Inflammatory macrophage (primary cell): ENCODE data around the gene KLF18.
"Not testable (repeated sequence)": the region's sequence is repeated elsewhere in the genome, so short reads cannot be mapped to it uniquely, and the experiment has no call there.

Experiments
- DNase-seq, 2 donors: peaks; one replicate each; pipeline ENCODE4 v3.0.0-alpha.2; 2020 to 2022

The KLF18 gene

GRCh38 chr1:44119525-44119924 is 21.9 kb downstream of the KLF18 start:
- no peak for DNase-seq

DNA sequence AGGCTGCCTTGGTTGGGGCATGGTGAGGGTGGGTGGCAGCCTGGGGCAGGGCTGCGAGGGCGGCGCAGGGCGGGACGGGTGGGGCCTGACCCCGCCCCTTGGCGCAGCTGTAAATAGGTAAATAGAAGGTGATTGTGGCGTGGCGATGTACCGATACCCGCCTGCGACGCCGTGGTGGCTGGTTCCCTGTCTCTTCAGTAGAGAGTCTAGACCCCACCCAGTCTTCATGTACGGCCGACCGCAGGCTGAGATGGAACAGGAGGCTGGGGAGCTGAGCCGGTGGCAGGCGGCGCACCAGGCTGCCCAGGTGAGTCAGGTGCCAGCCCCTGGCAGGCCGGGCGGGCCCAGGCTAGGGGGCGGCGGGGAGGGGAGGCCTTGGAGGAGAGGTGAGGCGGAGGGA is 22.7 kb downstream of the KLF18 start, which contains the start of gene KLF17:
Gene KLF17 (plus strand): TSS at position 140 of the 400 bp plus-strand sequence. CDS start 87 bp downstream, at position 227.
- DNase-seq = no peak

DNA sequence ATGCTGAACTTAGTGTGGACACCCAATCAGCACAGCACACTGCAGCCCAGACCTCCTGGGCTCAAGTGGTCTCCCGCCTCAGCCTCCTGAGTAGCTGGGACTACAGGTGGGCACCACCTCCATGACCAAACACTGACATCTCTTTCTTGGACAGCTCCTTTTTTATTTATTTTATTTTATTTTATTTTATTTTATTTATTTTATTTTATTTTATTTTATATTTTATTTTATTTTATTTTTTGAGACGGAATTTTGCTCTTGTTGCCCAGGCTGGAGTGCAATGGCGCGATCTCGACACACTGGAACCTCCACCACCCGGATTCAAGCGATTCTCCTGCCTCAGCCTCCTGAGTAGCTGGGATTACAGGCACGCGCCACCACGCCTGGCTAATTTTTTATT is 24.2 kb downstream of the KLF18 start:
- DNase-seq = not testable (repeated sequence)

DNA sequence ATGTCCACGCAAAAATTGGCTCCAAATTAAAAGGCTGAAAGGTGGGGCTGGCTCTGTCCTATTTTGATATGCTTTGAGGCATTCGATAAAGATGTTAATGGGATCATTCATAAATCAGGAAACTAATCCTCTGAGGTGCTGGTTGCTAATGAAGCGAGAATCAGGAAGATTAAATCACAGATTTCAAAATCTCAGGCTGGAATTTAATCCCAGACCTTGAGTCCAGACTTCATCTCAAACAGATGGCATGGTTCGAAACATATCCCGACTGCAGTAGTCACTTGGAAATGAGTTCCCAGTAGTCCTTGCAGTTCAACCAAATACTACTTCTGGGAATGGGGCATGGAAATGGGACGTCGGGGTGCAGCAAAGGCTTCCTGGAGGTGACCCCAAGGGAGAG is 27.3 kb downstream of the KLF18 start:
- no peak for DNase-seq

DNA sequence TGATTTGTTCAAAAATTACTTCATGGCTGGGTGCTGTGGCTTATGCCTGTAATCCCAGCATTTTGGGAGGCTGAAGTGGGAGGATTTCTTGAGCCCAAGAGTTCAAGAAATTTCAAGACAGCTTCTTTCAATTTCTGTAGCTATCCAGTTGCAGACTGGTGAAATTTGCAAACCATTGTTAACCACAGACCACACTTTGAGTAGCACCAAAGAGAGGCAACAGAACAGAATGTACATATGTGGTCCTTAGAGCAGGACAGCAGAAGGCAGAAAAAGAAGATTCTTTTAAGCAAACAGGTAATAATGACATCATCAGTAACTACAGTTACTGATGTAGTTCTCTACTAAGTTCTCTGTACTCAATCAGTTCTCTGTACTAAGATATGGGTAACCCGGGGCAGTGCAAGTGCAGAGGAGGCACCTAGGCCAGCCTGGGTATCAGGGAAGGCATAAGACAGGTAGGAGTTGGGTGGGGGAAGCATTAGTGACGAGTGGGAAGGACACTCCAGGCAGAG is 28.3 kb downstream of the KLF18 start:
- DNase-seq = no peak

DNA sequence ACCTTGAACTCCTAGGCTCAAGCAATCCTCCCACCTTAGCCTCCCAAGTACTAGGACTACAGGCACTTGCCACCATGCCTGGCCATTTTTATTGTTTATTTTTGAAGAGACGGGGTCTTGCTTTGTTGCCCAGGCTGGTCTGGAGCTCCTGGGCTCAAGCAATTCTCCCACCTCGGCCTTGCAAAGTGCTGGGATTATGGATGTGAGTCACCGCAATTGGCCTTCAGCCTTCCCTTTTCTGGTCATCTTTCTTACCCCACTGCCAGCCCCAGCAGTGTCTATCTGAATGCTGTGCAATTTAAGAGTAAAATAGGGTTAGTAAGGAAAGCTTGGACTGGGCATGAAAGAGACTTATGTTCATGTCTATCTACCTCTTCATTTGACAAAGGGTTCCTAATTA is 28.9 kb downstream of the KLF18 start:
- DNase-seq = no peak

DNA sequence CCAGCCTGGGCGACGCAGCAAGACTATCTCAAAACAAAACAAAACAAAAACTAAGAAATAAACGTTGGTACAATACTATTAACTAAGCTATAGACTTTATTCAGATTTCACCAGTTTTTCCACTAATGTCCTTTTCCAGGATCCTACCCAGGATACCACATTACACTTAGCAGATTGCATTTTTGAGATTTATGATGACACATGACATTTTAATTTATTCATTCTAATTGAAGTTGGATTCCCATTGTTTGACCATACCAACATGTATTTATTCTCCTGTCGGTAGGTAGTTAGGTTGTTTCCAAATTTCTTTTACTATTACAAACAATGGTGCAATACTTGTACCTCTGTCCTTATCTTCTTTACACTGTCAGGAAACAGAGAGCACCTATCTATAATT is 29.6 kb downstream of the KLF18 start:
- no peak for DNase-seq

GRCh38 chr1:44110916-44111315 is 30.5 kb downstream of the KLF18 start:
- no peak for DNase-seq

- DNase-seq = no peak
Observed at GRCh38 chr1:44108971-44109370, 32.5 kb downstream of the KLF18 start.

DNA sequence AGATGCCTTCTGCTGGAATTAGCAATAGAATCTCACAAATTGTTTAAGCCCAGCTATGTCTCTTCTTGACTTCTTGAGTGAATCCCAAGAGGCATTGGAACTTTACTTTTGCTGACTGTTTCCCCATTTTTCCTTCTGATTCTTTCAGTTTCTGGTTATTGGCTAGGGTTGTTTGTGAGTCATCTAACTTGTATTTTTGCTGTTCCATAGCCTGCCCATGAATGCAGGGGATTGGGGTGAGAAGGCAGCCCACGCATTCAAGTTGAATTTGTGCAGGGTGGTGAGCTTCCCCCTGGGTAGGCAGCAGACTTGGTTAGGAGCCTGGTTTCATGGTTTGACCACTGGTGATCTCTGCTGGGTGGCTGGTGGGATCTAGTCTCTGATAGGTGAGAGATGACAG is 33.2 kb downstream of the KLF18 start:
- no peak for DNase-seq

DNA sequence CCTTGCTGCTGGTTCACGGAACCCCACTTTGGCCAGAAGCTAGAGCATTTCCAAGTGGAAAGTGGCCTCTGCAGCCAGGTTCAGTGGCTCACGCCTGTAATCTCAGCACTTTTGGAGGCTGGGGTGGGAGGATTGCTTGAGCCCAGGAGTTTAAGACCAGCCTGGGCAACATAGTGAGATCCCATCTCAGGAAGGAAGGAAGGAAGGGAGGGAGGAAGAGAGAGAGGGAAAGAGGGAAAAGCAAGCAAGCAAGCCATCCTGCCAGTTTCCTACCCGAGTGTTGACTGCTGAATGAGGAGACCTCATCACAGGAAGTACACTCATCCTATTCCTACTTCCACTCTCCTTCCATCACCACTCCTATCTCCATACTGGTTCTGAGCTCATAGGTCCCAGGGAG is 35.6 kb downstream of the KLF18 start:
- DNase-seq = no peak

- no peak for DNase-seq
Observed at GRCh38 chr1:44103270-44104131, 37.9 kb downstream of the KLF18 start.

- DNase-seq = no peak
Observed at GRCh38 chr1:44101328-44101727, 40.1 kb downstream of the KLF18 start.

DNA sequence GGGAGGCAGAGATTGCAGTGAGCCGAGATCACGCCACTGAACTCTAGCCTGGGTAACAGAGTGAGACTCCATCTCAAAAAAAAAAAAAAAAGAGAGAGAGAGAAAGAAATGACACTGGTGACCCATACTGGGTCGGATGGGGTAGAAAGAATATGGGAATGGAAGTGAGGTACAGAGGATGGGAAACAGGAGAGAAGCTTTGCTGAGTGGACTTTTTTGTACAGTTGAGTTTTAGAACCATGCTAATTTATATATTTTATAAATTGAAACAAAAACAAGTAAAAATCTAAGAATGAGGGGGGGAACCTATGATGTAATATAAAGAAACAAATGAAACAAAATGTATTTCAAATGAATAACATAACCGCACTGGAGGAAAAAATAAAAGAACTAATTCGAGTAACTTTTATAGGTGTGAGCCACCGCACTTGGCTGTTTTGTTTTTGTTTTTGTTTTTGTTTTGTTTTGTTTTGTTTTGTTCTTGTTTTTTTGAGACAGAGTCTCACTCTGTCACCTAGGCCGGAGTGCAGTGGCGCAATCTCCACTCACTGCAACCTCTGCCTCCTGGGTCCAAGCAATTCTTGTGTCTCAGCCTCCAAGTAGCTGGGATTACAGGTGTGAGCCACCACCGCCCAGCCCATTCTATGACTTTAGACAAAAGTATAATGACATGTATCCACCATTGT is 41.1 kb downstream of the KLF18 start:
- no peak for DNase-seq

- DNase-seq = no peak
Observed at GRCh38 chr1:44094047-44094446, 47.4 kb downstream of the KLF18 start.

- DNase-seq = no peak
Observed at GRCh38 chr1:44090429-44091252, 50.8 kb downstream of the KLF18 start.

GRCh38 chr1:44089371-44090048 is 51.9 kb downstream of the KLF18 start:
- no peak for DNase-seq
